ENCODE measurements around the gene KLC1.
A peak's percentile ranks its signal among the peaks of the same experiment; 100 is the strongest.

Gene KLC1

DNA sequence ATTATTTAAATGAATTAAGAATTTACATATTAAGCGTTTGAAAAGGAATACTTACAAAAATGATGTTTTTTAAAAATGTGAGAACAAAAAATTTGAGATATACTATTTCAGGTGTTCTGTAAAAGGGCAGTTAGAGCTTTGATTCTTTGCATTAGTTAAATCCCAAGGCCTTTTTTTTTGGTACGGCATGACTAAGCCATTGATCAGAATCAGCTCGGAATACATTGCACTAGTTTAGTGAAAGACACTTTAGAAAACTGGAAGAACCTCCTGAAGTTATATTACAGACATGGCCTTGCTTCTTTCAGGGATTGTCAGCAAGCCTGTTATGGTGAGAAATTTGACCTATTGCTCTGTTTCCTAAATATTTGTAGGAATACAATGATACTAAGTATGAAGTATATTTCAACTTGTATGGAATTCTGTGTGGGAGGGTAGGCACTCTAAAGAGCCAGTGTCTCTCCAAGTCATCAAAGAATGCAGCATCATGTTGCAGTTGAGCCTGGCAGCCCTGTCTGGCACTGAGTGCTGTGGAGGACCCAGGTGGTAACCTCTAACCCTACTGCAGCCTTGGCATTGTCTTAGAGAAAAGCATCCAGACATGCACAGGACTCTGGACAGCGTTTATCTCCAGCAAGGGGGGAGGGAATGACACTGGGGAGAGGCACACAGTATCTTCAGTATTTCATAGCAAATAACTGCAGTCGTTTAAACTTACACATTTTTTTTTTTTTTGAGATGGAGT lies 1.5 kb downstream of the KLC1 start:
- in situ Hi-C loops (cut with HindIII; ENCODE audit: low sequenced_read_pairs), result no loop called here
- peak overlapping the region; percentile 87 for H3K4me3 ChIP-seq (ENCODE audit: low read depth, low read length)
- peak; percentile 30 for DNase-seq (ENCODE audit: low read depth, low spot score)
- TF ChIP-seq, protein P1, sequence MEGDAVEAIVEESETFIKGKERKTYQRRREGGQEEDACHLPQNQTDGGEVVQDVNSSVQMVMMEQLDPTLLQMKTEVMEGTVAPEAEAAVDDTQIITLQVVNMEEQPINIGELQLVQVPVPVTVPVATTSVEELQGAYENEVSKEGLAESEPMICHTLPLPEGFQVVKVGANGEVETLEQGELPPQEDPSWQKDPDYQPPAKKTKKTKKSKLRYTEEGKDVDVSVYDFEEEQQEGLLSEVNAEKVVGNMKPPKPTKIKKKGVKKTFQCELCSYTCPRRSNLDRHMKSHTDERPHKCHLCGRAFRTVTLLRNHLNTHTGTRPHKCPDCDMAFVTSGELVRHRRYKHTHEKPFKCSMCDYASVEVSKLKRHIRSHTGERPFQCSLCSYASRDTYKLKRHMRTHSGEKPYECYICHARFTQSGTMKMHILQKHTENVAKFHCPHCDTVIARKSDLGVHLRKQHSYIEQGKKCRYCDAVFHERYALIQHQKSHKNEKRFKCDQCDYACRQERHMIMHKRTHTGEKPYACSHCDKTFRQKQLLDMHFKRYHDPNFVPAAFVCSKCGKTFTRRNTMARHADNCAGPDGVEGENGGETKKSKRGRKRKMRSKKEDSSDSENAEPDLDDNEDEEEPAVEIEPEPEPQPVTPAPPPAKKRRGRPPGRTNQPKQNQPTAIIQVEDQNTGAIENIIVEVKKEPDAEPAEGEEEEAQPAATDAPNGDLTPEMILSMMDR (IDR thresholded peaks at IDR 0.05; ENCODE audit: low read depth, low read length), result no peak

DNA sequence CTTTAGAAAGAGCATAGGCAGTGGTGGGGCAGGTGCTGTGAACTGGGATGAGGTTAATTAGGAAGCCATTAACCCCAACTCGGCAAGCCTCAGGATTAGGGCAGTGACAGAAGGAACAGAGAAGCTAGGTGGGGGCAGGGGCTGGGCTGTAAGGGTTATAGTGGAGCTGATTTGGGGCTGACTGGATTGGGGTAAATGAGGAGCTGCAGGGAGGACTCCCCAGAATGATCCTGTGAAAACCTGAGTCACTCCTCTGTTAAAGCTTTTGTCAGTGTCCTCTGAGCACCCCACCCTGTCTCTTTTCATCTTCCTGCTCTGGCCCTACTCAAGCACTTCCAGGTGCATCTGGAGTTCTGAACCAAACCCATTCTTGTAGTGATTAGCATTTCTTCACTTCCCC lies 4.4 kb downstream of the KLC1 start:
- H3K4me3 ChIP-seq (ENCODE audit: low read depth, low read length), result no peak overlapping the region
- no peak for DNase-seq (ENCODE audit: low read depth, low spot score)
- TF ChIP-seq, protein P1 (IDR thresholded peaks at IDR 0.05; ENCODE audit: low read depth, low read length), result no peak
- in situ Hi-C loops (cut with HindIII; ENCODE audit: low sequenced_read_pairs), result no loop called here

- no peak overlapping the region for H3K4me3 ChIP-seq (ENCODE audit: low read depth, low read length)
- TF ChIP-seq, protein P1 (IDR thresholded peaks at IDR 0.05; ENCODE audit: low read depth, low read length), result no peak
- in situ Hi-C loops (cut with HindIII; ENCODE audit: low sequenced_read_pairs), result no loop called here
- no peak for DNase-seq (ENCODE audit: low read depth, low spot score)
Observed at GRCh38 chr14:103634156-103634555, 5.1 kb downstream of the KLC1 start.

DNA sequence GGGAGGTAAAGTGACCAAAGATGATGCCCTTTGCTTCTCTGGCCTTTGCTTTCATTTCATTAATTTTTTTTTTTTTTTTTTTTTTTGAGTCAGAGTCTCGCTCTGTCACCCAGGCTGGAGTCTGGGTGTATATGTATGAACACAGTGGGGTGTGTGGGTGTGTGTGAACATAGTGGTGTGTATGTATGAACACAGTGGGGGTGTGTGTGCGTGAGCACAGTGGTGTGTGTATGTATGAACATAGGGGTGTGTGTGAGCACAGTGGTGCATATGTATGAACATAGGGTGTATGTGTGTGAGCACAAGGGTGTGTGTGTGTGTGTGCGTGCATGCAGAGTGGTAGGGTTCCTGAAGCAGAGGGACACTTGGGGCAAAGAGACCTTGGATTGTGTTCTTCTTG lies 9.6 kb downstream of the KLC1 start:
- H3K4me3 ChIP-seq (ENCODE audit: low read depth, low read length), result no peak overlapping the region
- in situ Hi-C loops (cut with HindIII; ENCODE audit: low sequenced_read_pairs), result no loop called here
- TF ChIP-seq, protein P1 (IDR thresholded peaks at IDR 0.05; ENCODE audit: low read depth, low read length), result no peak
- DNase-seq (ENCODE audit: low read depth, low spot score), result no peak

GRCh38 chr14:103641161-103641560 lies 12.2 kb downstream of the KLC1 start:
- TF ChIP-seq, protein P1 (IDR thresholded peaks at IDR 0.05; ENCODE audit: low read depth, low read length), result no peak
- in situ Hi-C loops (cut with HindIII; ENCODE audit: low sequenced_read_pairs), result no loop called here
- DNase-seq (ENCODE audit: low read depth, low spot score), result peak; percentile 65
- H3K4me3 ChIP-seq (ENCODE audit: low read depth, low read length), result no peak overlapping the region

DNA sequence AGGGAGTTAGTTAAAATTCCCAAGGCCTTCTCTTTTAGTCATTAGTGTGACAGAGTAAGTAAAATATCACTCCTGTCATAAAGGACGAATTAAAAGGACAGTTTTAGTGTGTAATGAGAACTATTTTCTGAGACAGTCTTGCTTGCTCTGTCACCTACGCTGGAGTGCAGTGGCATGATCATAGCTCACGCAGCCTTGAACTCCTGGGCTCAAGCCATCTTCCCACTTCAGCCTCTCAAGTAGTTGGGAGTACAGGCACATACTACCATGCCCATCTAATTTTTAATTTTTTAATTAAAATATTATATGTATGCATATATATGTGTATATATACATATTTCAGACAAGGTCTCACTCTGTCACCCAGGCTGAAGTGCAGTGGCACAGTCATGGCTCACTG lies 17.2 kb downstream of the KLC1 start:
- TF ChIP-seq, protein P1 (IDR thresholded peaks at IDR 0.05; ENCODE audit: low read depth, low read length), result no peak
- no peak for DNase-seq (ENCODE audit: low read depth, low spot score)
- no peak overlapping the region for H3K4me3 ChIP-seq (ENCODE audit: low read depth, low read length)
- in situ Hi-C loops (cut with HindIII; ENCODE audit: low sequenced_read_pairs), result no loop called here

Measured in astrocyte of the spinal cord (primary cell).